ENCODE results near the gene GAR1. TPM values are rescaled to one million over a fixed set of nuclear protein-coding genes. Genes with fewer than 3 reads are reported as not detected.
"Not testable (repeated sequence)": the region's sequence is repeated elsewhere in the genome, so short reads cannot be mapped to it uniquely, and the experiment has no call there.

GAR1 gene
- 1 to 10 TPM; 3.2 to 7.5 TPM for total RNA-seq

- DNase-seq (ENCODE audit: low spot score), result peak; percentile 92
- Histone ChIP-seq H3K36me3 (peaks cover 0 to 3% of the 10 kb centered on the region in 2 donors), H3K27ac (peak within 1 kb of the TSS; percentile 86 to 90), H3K4me3 (peak within 1 kb of the TSS; percentile 65 to 70), H3K27me3 (replicated peaks; ENCODE audit: insufficient read depth) (no peaks in the 10 kb centered on the region), H3K9me3 (no peaks in the 10 kb centered on the region), H3K4me1 (replicated peaks) (peaks cover 7% of the 10 kb centered on the region)
- intact Hi-C loops (cut with DNase I), result loop anchor here (5.0 kb wide), 2 partner anchors 113 to 383 kb away; partner anchors contain the start of genes CASP6 and SEC24B
- WGBS, result under 1% methylated on average over 53 of the region's 53 CpGs
- TF ChIP-seq POLR2A (IDR thresholded peaks at IDR 0.05) (peak; percentile 71), POLR2AphosphoS5 (IDR thresholded peaks at IDR 0.05) (peak; percentile 93), CTCF (IDR thresholded peaks at IDR 0.05) (peak in 1 of 4 experiments; percentile 18)
These were observed at the start of gene GAR1 for GRCh38 chr4:109815151-109816081. GAR1 (plus strand) TSS chr4:109815762; CDS start chr4:109816165, 403 bp downstream.

- intact Hi-C loops (cut with DNase I); H3K4me3 ChIP-seq; H3K9me3 ChIP-seq; H3K36me3 ChIP-seq; H3K27me3 ChIP-seq (replicated peaks; ENCODE audit: insufficient read depth); H3K4me1 ChIP-seq (replicated peaks); H3K27ac ChIP-seq; DNase-seq (ENCODE audit: low spot score): not testable (repeated sequence)
- WGBS, result 78% methylated on average over 2 of the region's 2 CpGs
These were observed 33.5 kb upstream of the GAR1 start for GRCh38 chr4:109782092-109782491.

- TF ChIP-seq POLR2AphosphoS5 (IDR thresholded peaks at IDR 0.05) (no peak), CTCF (IDR thresholded peaks at IDR 0.05) (no peak), POLR2A (IDR thresholded peaks at IDR 0.05) (no peak)
- Histone ChIP-seq H3K36me3 (no peaks in the 10 kb centered on the region), H3K27ac (no peak overlapping the region), H3K4me3 (no peak overlapping the region), H3K4me1 (replicated peaks) (no peaks in the 10 kb centered on the region), H3K27me3 (replicated peaks; ENCODE audit: insufficient read depth) (no peaks in the 10 kb centered on the region), H3K9me3 (no peaks in the 10 kb centered on the region)
- DNase-seq (ENCODE audit: low spot score), result no peak
- intact Hi-C loops (cut with DNase I), result no loop called here
- 81% methylated on average over 1 of the region's 1 CpG for WGBS
These were observed 28.7 kb upstream of the GAR1 start for GRCh38 chr4:109786846-109787245.

- Histone ChIP-seq H3K4me3 (no peak overlapping the region), H3K27ac (no peak overlapping the region), H3K36me3 (no peaks in the 10 kb centered on the region), H3K27me3 (replicated peaks; ENCODE audit: insufficient read depth) (no peaks in the 10 kb centered on the region), H3K4me1 (replicated peaks) (no peaks in the 10 kb centered on the region), H3K9me3 (no peaks in the 10 kb centered on the region)
- TF ChIP-seq CTCF (IDR thresholded peaks at IDR 0.05), result no peak
- no peak for TF ChIP-seq POLR2AphosphoS5 (IDR thresholded peaks at IDR 0.05)
- TF ChIP-seq POLR2A (IDR thresholded peaks at IDR 0.05), result no peak
- no peak for DNase-seq (ENCODE audit: low spot score)
- 97% methylated on average over 1 of the region's 1 CpG for WGBS
- intact Hi-C loops (cut with DNase I), result no loop called here
These were observed 27.8 kb upstream of the GAR1 start for GRCh38 chr4:109787807-109788206.

GRCh38 chr4:109795059-109795458 lies 20.5 kb upstream of the GAR1 start:
- WGBS, result 96% methylated on average over 5 of the region's 6 CpGs
- Histone ChIP-seq H3K27me3 (replicated peaks; ENCODE audit: insufficient read depth) (no peaks in the 10 kb centered on the region), H3K4me1 (replicated peaks) (no peaks in the 10 kb centered on the region), H3K27ac (no peak overlapping the region), H3K36me3 (no peaks in the 10 kb centered on the region), H3K4me3 (no peak overlapping the region), H3K9me3 (no peaks in the 10 kb centered on the region)
- no peak for DNase-seq (ENCODE audit: low spot score)
- intact Hi-C loops (cut with DNase I), result no loop called here
- TF ChIP-seq POLR2A (IDR thresholded peaks at IDR 0.05) (no peak), CTCF (IDR thresholded peaks at IDR 0.05) (no peak), POLR2AphosphoS5 (IDR thresholded peaks at IDR 0.05) (no peak)

Data from prostate gland (tissue), 2 donors.